ENCODE data around the gene SPATA32. TPM values are rescaled to one million over a fixed set of nuclear protein-coding genes. Genes with fewer than 3 reads are reported as not detected.

SPATA32 gene
- total and polyA plus RNA-seq, 2 experiments from 2014 or later, result not detected

GRCh38 chr17:45256114-45256966, 5.6 kb downstream of the SPATA32 start:
- peak; percentile 52 for ATAC-seq
- no peak overlapping the region for H3K4me3 ChIP-seq
- H3K27ac Mint-ChIP-seq, result no peak overlapping the region

GRCh38 chr17:45255358-45255757, 6.5 kb downstream of the SPATA32 start:
- H3K4me3 Mint-ChIP-seq, result no peak overlapping the region
- H3K27ac ChIP-seq (ENCODE audit: low read depth), result no peak overlapping the region
- peaks cover 17% of the 10 kb centered on the region; the same call in 1 of the 2 replicates for H3K4me1 ChIP-seq (ENCODE audit: insufficient read depth)
- no peaks in the 10 kb centered on the region; the same call in 2 of the 3 replicates for H3K9me3 Mint-ChIP-seq
- peak overlapping the region; percentile 41; the same call in 1 of the 2 replicates for H3K27ac Mint-ChIP-seq
- ATAC-seq (no peak), DNase-seq (ENCODE audit: low spot score) (no peak)
- H3K36me3 Mint-ChIP-seq (ENCODE audit: low read depth), result peaks cover 7% of the 10 kb centered on the region
- peaks cover 26% of the 10 kb centered on the region for H3K27me3 Mint-ChIP-seq (ENCODE audit: insufficient read depth, low read depth, poor library complexity)
- no peak overlapping the region for H2AFZ ChIP-seq
- H3K79me2 ChIP-seq (replicated peaks; ENCODE audit: insufficient read depth), result no peaks in the 10 kb centered on the region
- H3K4me1 Mint-ChIP-seq, result peaks cover 23% of the 10 kb centered on the region
- peaks cover 1% of the 10 kb centered on the region; the same call in 1 of the 2 replicates for H3K27me3 ChIP-seq (ENCODE audit: insufficient read depth)
- H3K9me2 ChIP-seq (ENCODE audit: insufficient read depth), result no peaks in the 10 kb centered on the region; the same call in 1 of the 2 replicates
- no peak overlapping the region for H3K4me3 ChIP-seq
- H3F3A ChIP-seq (replicated peaks; ENCODE audit: low read depth), result 0 out of 2 replicates have a peak, but pooled peaks cover 3% of the 10 kb centered on the region
- H3K36me3 ChIP-seq (ENCODE audit: insufficient read depth), result no peaks in the 10 kb centered on the region
- H4K20me1 ChIP-seq (replicated peaks; ENCODE audit: insufficient read depth), result no peaks in the 10 kb centered on the region
- H3K4me2 ChIP-seq, result no peak overlapping the region
- no peak for TF ChIP-seq NANOG (IDR thresholded peaks at IDR 0.05; ENCODE audit: borderline replicate concordance)
- TF ChIP-seq ZNF462 (CRISPR knock-in tag; IDR thresholded peaks at IDR 0.05), result no peak
- TF ChIP-seq EZH2phosphoT487 (IDR thresholded peaks at IDR 0.05; ENCODE audit: unreplicated experiment), result no peak
- no peak for TF ChIP-seq ZNF331 (CRISPR knock-in tag; IDR thresholded peaks at IDR 0.05; ENCODE audit: low read depth)
- no peak for TF ChIP-seq STAT1 (IDR thresholded peaks at IDR 0.05; ENCODE audit: unreplicated experiment)
- no peak for TF ChIP-seq EZH2 (IDR thresholded peaks at IDR 0.05; ENCODE audit: low read depth, unreplicated experiment)
- no peak for TF ChIP-seq POLR2AphosphoS5 (IDR thresholded peaks at IDR 0.05; ENCODE audit: low read depth)
- TF ChIP-seq CREB1 (CRISPR knock-in tag; IDR thresholded peaks at IDR 0.05; ENCODE audit: low read depth), result no peak

More at GRCh38 chr17:45256114-45256966, 5.6 kb downstream of the SPATA32 start:
- Histone ChIP-seq H3K9me2 (ENCODE audit: insufficient read depth) (no peaks in the 10 kb centered on the region; the same call in 1 of the 2 replicates), H3K36me3 (ENCODE audit: insufficient read depth) (no peaks in the 10 kb centered on the region), H2AFZ (no peak overlapping the region), H3F3A (replicated peaks; ENCODE audit: low read depth) (0 out of 2 replicates have a peak, but pooled peaks cover 3% of the 10 kb centered on the region), H3K79me2 (replicated peaks; ENCODE audit: insufficient read depth) (no peaks in the 10 kb centered on the region), H4K20me1 (replicated peaks; ENCODE audit: insufficient read depth) (no peaks in the 10 kb centered on the region), H3K4me2 (peak overlapping the region; percentile 64; the same call in 1 of the 2 replicates), H3K27me3 (ENCODE audit: insufficient read depth) (peaks cover 11% of the 10 kb centered on the region), H3K4me1 (ENCODE audit: insufficient read depth) (peaks cover 19% of the 10 kb centered on the region; the same call in 1 of the 2 replicates), H3K27ac (ENCODE audit: low read depth) (no peak overlapping the region)
- TF ChIP-seq CTCF (conservative IDR thresholded peaks at IDR 0.05; ENCODE audit: low read depth in 2 of 2) (peak in 1 of 2 experiments; percentile 25; a peak in 2 of 4 replicates), ZNF331 (CRISPR knock-in tag; IDR thresholded peaks at IDR 0.05; ENCODE audit: low read depth) (no peak)
- peaks cover 3% of the 10 kb centered on the region; the same call in 1 of the 3 replicates for H3K36me3 Mint-ChIP-seq (ENCODE audit: low read depth)
- peak; percentile 66 for DNase-seq (ENCODE audit: low spot score)
- H3K27me3 Mint-ChIP-seq (ENCODE audit: insufficient read depth, low read depth, poor library complexity), result peaks cover 34% of the 10 kb centered on the region
- H3K4me1 Mint-ChIP-seq, result peaks cover 25% of the 10 kb centered on the region
- H3K9me3 Mint-ChIP-seq, result no peaks in the 10 kb centered on the region; the same call in 2 of the 3 replicates
- H3K4me3 Mint-ChIP-seq, result 0 out of 3 replicates have a peak overlapping the region, but pooled peaks have one; percentile 18
